H1 (cell line): ENCODE results near the gene ASB6. TPM values are rescaled to one million over a fixed set of nuclear protein-coding genes. Genes with fewer than 3 reads are reported as not detected.
"Not testable (repeated sequence)": the region's sequence is repeated elsewhere in the genome, so short reads cannot be mapped to it uniquely, and the experiment has no call there.

Source experiments
- CTCF ChIA-PET: fragments of 300-600 bp; sonication (Branson Sonifier 250); formaldehyde crosslinking; loops from one replicate; lab custom pipeline; 2021; ENCODE audit not compliant: partially characterized antibody; lab: Charles Lee
- POLR2A ChIA-PET: fragments of 300-600 bp; sonication (Branson Sonifier 250); formaldehyde crosslinking; loops from one replicate; lab custom pipeline; 2021; ENCODE audit warnings: inconsistent platforms; ENCODE audit not compliant: partially characterized antibody; lab: Charles Lee
- DNase-seq, 2 experiments: peaks; one replicate each; pipeline versions ENCODE4 v3.0.0 to v3.0.0-alpha.2; 2010 to 2022; ENCODE audit warnings: low spot score in 2 of 2, low read depth in 1 of 2, mixed read lengths in 1 of 2
- FAIRE-seq: peaks from 2 replicates; lab custom pipeline; 2011; peaks lifted over from hg19 to GRCh38; lab: Jason Lieb, UNC
- H2AFZ ChIP-seq: 2 replicates; pipeline ENCODE4 v1.8.1; 2012; ENCODE audit warnings: low read length, inconsistent platforms
- H2AK5ac ChIP-seq: 2 replicates; pipeline ENCODE4 v1.6.1; 2013; ENCODE audit warnings: low read depth, low read length
- H2BK120ac ChIP-seq: replicated peaks from 2 replicates; pipeline ENCODE3; 2013; ENCODE audit warnings: low read depth, low read length, inconsistent platforms
- H2BK12ac ChIP-seq: 2 replicates; pipeline ENCODE4 v1.6.1; 2013; ENCODE audit warnings: low read depth, low read length
- H2BK15ac ChIP-seq: 2 replicates; pipeline ENCODE4 v1.6.1; 2013; ENCODE audit warnings: low read length
- H2BK20ac ChIP-seq: 2 replicates; pipeline ENCODE4 v1.6.1; 2013; ENCODE audit warnings: low read length
- H2BK5ac ChIP-seq: 2 replicates; pipeline ENCODE4 v1.6.1; 2013; ENCODE audit warnings: low read depth, low read length
- H3K14ac ChIP-seq: 2 replicates; pipeline ENCODE4 v1.6.1; 2013; ENCODE audit warnings: inconsistent platforms; ENCODE audit not compliant: insufficient read length
- H3K18ac ChIP-seq: 2 replicates; pipeline ENCODE4 v1.6.1; 2013; ENCODE audit warnings: low read length; ENCODE audit errors: extremely low read depth
- H3K23ac ChIP-seq: 2 replicates; pipeline ENCODE4 v1.6.1; 2013; ENCODE audit warnings: inconsistent platforms; ENCODE audit not compliant: insufficient read length
- H3K23me2 ChIP-seq: 2 replicates; pipeline ENCODE4 v1.6.1; 2013; ENCODE audit warnings: low read depth, low read length
- H3K27ac ChIP-seq: 2 replicates; pipeline ENCODE4 v1.6.1; 2011; ENCODE audit warnings: low read depth, low read length, inconsistent platforms
- H3K27me3 ChIP-seq, 4 experiments: replicated peaks in 1 of 4; 1 replicate in 1 of 4; 2 replicates in 3 of 4; pipeline versions ENCODE4 v1.6.1 to v1.8.1; 2011 to 2013; ENCODE audit warnings: low read length in 3 of 4, mild to moderate bottlenecking in 3 of 4, inconsistent platforms in 2 of 4, mixed read lengths in 2 of 4, moderate library complexity in 1 of 4; ENCODE audit not compliant: control insufficient read depth in 3 of 4, insufficient read depth in 3 of 4; ENCODE audit errors: extremely low read depth in 1 of 4
- H3K36me3 ChIP-seq, 4 experiments: 2 replicates each; pipeline versions ENCODE4 v1.6.1 to v1.8.1; 2011 to 2013; ENCODE audit warnings: mild to moderate bottlenecking in 4 of 4, low read length in 3 of 4, moderate library complexity in 2 of 4, control low read depth in 1 of 4, inconsistent platforms in 1 of 4; ENCODE audit not compliant: insufficient read depth in 4 of 4, control insufficient read depth in 2 of 4
- H3K4ac ChIP-seq: replicated peaks from 2 replicates; pipeline ENCODE3; 2013; ENCODE audit warnings: low read length, low read depth, mixed read lengths, inconsistent platforms; ENCODE audit not compliant: insufficient read length
- H3K4me1 ChIP-seq, 4 experiments: replicated peaks in 1 of 4; 1 replicate in 1 of 4; 2 replicates in 3 of 4; pipeline versions ENCODE4 v1.6.1 to v1.8.1; 2011 to 2013; ENCODE audit warnings: low read length in 3 of 4, inconsistent platforms in 2 of 4, mixed read lengths in 1 of 4; ENCODE audit not compliant: insufficient read depth in 4 of 4, control insufficient read depth in 3 of 4
- H3K4me2 ChIP-seq, 2 experiments: 2 replicates each; pipeline versions ENCODE4 v1.6.1 to v1.8.1; 2011 to 2013; ENCODE audit warnings: low read depth in 2 of 2, low read length in 2 of 2, control low read depth in 1 of 2, inconsistent platforms in 1 of 2, mild to moderate bottlenecking in 1 of 2; ENCODE audit not compliant: insufficient read depth in 1 of 2
- H3K4me3 ChIP-seq, 4 experiments: fragments of 200-600, 300-600 bp in 1 of 4; sonication (generic), shearing (Covaris generic), sonication (Bioruptor Twin) in 1 of 4; 2 replicates each; pipeline versions ENCODE4 v1.5.1 to v1.8.1; 2011 to 2016; ENCODE audit warnings: low read length in 4 of 4, low read depth in 3 of 4, control low read depth in 2 of 4, inconsistent platforms in 2 of 4, mild to moderate bottlenecking in 2 of 4, mixed read lengths in 1 of 4, moderate library complexity in 1 of 4; ENCODE audit not compliant: insufficient read depth in 2 of 4; ENCODE audit errors: extremely low read depth in 1 of 4
- H3K56ac ChIP-seq: replicated peaks from 2 replicates; pipeline ENCODE3; 2013; ENCODE audit warnings: low read depth, mild to moderate bottlenecking, mixed read lengths, low read length, inconsistent platforms; ENCODE audit not compliant: insufficient read length
- H3K79me1 ChIP-seq: 2 replicates; pipeline ENCODE4 v1.6.1; 2013; ENCODE audit warnings: low read depth, low read length, control low read depth
- H3K79me2 ChIP-seq, 2 experiments: 2 replicates each; pipeline versions ENCODE4 v1.6.1 to v1.8.1; 2012 to 2013; ENCODE audit warnings: low read length in 2 of 2, mild to moderate bottlenecking in 2 of 2, inconsistent platforms in 1 of 2; ENCODE audit not compliant: insufficient read depth in 2 of 2, control insufficient read depth in 1 of 2
- H3K9ac ChIP-seq, 4 experiments: replicated peaks in 1 of 4; 1 replicate in 1 of 4; 2 replicates in 3 of 4; pipeline versions ENCODE4 v1.6.1 to v1.8.1; 2011 to 2013; ENCODE audit warnings: low read depth in 3 of 4, low read length in 3 of 4, control low read depth in 2 of 4, mild to moderate bottlenecking in 2 of 4, moderate library complexity in 2 of 4, inconsistent platforms in 1 of 4; ENCODE audit errors: extremely low read depth in 1 of 4
- H3K9me3 ChIP-seq, 2 experiments: 2 replicates each; pipeline versions ENCODE4 v1.6.1 to v1.8.1; 2012 to 2013; ENCODE audit warnings: mild to moderate bottlenecking in 2 of 2, moderate library complexity in 2 of 2, control low read depth in 1 of 2, inconsistent platforms in 1 of 2, low read depth in 1 of 2, low read length in 1 of 2, mixed read lengths in 1 of 2; ENCODE audit not compliant: insufficient read depth in 2 of 2
- H4K20me1 ChIP-seq, 2 experiments: replicated peaks in 1 of 2; 2 replicates each; pipeline versions ENCODE3 to v1.8.1; 2011 to 2013; ENCODE audit warnings: inconsistent platforms in 2 of 2, low read length in 2 of 2, mild to moderate bottlenecking in 1 of 2; ENCODE audit not compliant: insufficient read depth in 2 of 2, control insufficient read depth in 1 of 2
- H4K5ac ChIP-seq: 2 replicates; pipeline ENCODE4 v1.6.1; 2013; ENCODE audit warnings: low read length, low read depth, mixed read lengths, inconsistent platforms; ENCODE audit not compliant: insufficient read length
- H4K8ac ChIP-seq: 2 replicates; pipeline ENCODE4 v1.8.0; 2013; ENCODE audit warnings: mild to moderate bottlenecking, moderate library complexity, low read length, inconsistent platforms; ENCODE audit not compliant: insufficient read depth; ENCODE audit errors: extremely low read depth
- H4K91ac ChIP-seq: replicated peaks from 2 replicates; pipeline ENCODE3; 2013; ENCODE audit warnings: low read length, mixed read lengths, inconsistent platforms; ENCODE audit not compliant: insufficient read length
- WGBS, 2 experiments: shearing (Covaris generic) in 1 of 2; methylation state at CpG; one replicate each; pipeline versions ENCODE4 v1.1.6 to v1.1.7; 2013 to 2015; ENCODE audit warnings: low lambda C conversion rate in 2 of 2, mixed read lengths in 2 of 2, inconsistent platforms in 1 of 2, low coverage in 1 of 2, missing lambda C conversion rate in 1 of 2; ENCODE audit not compliant: insufficient replicate concordance in 2 of 2, insufficient coverage in 1 of 2, insufficient read length in 1 of 2; ENCODE audit errors: extremely low coverage in 1 of 2, missing lambda C conversion rate in 1 of 2; 5-methylcytosine and 5-hydroxymethylcytosine counted together
- polyA plus RNA-seq, 7 experiments: library from polyadenylated mRNA; depleted of rRNA in 3 of 7; stranded (reverse) in 5 of 7; unstranded in 2 of 7; fragments of >200 nt in 5 of 7; fragments of 200-250 nt in 2 of 7; gene quantifications; 1 replicate in 5 of 7; 2 replicates in 1 of 7; 4 replicates in 1 of 7; pipeline versions ENCODE4 v1.2.1 to v1.2.3, GENCODE V29; 2011 to 2013; ENCODE audit warnings: missing spikeins in 2 of 7, mixed read lengths in 2 of 7
- total RNA-seq: library from RNA; stranded (reverse); fragmentation: NEBNext Ultra II Directional; extraction: Animal tissue kit (Norgen Biotek cat#: 25700); gene quantifications from 2 replicates; pipeline ENCODE4 v1.2.1, GENCODE V29; 2021

ASB6 gene
- total and polyA plus RNA-seq, 2 of the 8 experiments (the other 6 are each of a cell fraction or from before 2014, with no cell fraction given), result 14.0 to 17.3 TPM

GRCh38 chr9:129662239-129662638 is 20.3 kb upstream of the ASB6 start:
- DNase-seq, H3K4ac ChIP-seq, H3K4me3 ChIP-seq, H3K36me3 ChIP-seq, H2BK12ac ChIP-seq, H3K27ac ChIP-seq, H2BK5ac ChIP-seq, H2AFZ ChIP-seq, H3K14ac ChIP-seq, H3K9me3 ChIP-seq, H3K4me2 ChIP-seq, H3K4me1 ChIP-seq, H3K79me2 ChIP-seq, H4K20me1 ChIP-seq, H3K18ac ChIP-seq, H2BK20ac ChIP-seq, POLR2A ChIA-PET, H2BK15ac ChIP-seq, H2BK120ac ChIP-seq, H3K23me2 ChIP-seq, H3K23ac ChIP-seq, H4K5ac ChIP-seq, H3K56ac ChIP-seq, H2AK5ac ChIP-seq, FAIRE-seq, H4K91ac ChIP-seq, H3K9ac ChIP-seq, H3K79me1 ChIP-seq, H4K8ac ChIP-seq: not testable (repeated sequence)
- H3K27me3 ChIP-seq, result peaks cover 9 to 30% (median 21%) of the 10 kb centered on the region in 4 experiments
- WGBS, 2 experiments, result 81% methylated on average over 3 of the region's 3 CpGs; no CpG with 5 or more reads in 1 of the 2 experiments
- CTCF ChIA-PET, result interaction anchor here (0.6 to 3.8 kb wide), 14 partner anchors 8 to 564 kb away, joined by 3 to 14 read pairs (median 3); partner anchors contain the start of gene ASB6
